Colonic mucosa (tissue), 4 donors: Measurements from ENCODE around the gene TOR3A. TPM values are rescaled to one million over a fixed set of nuclear protein-coding genes. Genes with fewer than 3 reads are reported as not detected.
"Not testable (repeated sequence)": the region's sequence is repeated elsewhere in the genome, so short reads cannot be mapped to it uniquely, and the experiment has no call there.

Experiments used
- DNase-seq: peaks from one replicate; pipeline ENCODE4 v3.0.0-alpha.2; 2020
- H3K27ac ChIP-seq: fragments of 200-600 bp; one replicate; pipeline ENCODE4 v1.8.0; 2021
- H3K27me3 ChIP-seq: fragments of 200-600 bp; one replicate; pipeline ENCODE4 v1.8.0; 2021
- H3K36me3 ChIP-seq: fragments of 200-600 bp; one replicate; pipeline ENCODE4 v1.8.0; 2021
- H3K4me1 ChIP-seq: fragments of 200-600 bp; one replicate; pipeline ENCODE4 v1.8.0; 2021; ENCODE audit warnings: mild to moderate bottlenecking
- H3K4me3 ChIP-seq: fragments of 200-600 bp; one replicate; pipeline ENCODE4 v1.8.0; 2021
- H3K9ac ChIP-seq, 2 donors: one replicate each; pipeline ENCODE4 v1.7.0; 2013; ENCODE audit warnings: control low read depth in 2 of 2, low read depth in 2 of 2, low read length in 2 of 2
- H3K9me3 ChIP-seq: fragments of 200-600 bp; one replicate; pipeline ENCODE4 v1.8.0; 2021
- intact Hi-C: fragments of 100-400 bp; cut with DNase I; formaldehyde crosslinking; loops from one replicate; pipeline ENCODE4 v1.14.1; 2022
- total RNA-seq, 2 donors: library from RNA; stranded (reverse); fragmentation: NEBNext Ultra II Directional in 1 of 2; extraction: Animal tissue kit (Norgen Biotek cat#: 25700) in 1 of 2; gene quantifications; one replicate each; pipeline ENCODE4 v1.2.1, GENCODE V29; 2021
- TF ChIP-seq, protein P1 (sequence below): fragments of 200-600 bp; IDR thresholded peaks from one replicate; pipeline ENCODE4 v1.8.0; 2022; ENCODE audit warnings: antibody characterized with exemption, mild to moderate bottlenecking
- donor health status: healthy.
- donor health status: DM: no; HTN: no; CAD: no.
- donor health status: DM: no; HTN: no; CAD: no.

Gene TOR3A
- total RNA-seq, 2 donors from 2014 or later, result 21.6 to 41.1 TPM

DNA sequence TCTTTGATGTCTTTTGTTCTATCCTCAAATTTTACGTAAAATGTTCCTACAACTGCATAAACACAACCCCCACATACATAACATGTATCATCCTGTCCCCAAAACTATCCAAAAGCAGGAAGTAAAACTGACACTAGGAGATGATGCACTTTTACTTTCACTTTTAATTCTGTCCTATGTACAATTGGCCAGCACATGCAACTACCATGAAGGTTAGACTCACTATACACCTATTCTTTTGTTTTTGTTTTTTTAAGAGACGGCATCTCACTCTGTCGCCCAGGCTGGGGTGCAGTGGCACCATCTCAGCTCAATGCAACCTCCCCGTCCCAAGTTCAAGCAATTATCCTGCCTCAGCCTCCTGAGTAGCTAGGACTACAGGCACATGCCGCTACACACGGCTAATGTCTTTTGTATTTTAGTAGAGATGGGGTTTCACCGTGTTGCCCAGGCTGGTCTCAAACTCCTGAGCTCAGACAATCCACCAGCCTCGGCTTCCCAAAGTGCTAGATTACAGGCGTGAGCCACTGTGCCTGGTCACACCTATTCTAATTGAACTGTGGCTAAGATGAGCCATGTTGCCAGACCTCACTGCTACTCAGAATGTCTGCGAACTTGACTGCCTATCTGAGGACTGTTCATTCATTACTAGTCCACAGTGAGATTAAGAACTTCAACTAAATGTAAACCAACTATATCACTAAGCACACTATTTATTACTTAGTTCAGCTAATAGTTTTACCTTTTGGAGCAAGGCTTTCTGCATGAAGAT, 48.0 kb downstream of the TOR3A start:
- Histone ChIP-seq H3K27ac (peak overlapping the region; percentile 32), H3K9me3 (no peaks in the 10 kb centered on the region), H3K9ac (peak overlapping the region in 1 of 2 donors; percentile 19), H3K4me1 (no peaks in the 10 kb centered on the region), H3K27me3 (no peaks in the 10 kb centered on the region), H3K4me3 (no peak overlapping the region), H3K36me3 (no peaks in the 10 kb centered on the region)
- TF ChIP-seq, protein P1, sequence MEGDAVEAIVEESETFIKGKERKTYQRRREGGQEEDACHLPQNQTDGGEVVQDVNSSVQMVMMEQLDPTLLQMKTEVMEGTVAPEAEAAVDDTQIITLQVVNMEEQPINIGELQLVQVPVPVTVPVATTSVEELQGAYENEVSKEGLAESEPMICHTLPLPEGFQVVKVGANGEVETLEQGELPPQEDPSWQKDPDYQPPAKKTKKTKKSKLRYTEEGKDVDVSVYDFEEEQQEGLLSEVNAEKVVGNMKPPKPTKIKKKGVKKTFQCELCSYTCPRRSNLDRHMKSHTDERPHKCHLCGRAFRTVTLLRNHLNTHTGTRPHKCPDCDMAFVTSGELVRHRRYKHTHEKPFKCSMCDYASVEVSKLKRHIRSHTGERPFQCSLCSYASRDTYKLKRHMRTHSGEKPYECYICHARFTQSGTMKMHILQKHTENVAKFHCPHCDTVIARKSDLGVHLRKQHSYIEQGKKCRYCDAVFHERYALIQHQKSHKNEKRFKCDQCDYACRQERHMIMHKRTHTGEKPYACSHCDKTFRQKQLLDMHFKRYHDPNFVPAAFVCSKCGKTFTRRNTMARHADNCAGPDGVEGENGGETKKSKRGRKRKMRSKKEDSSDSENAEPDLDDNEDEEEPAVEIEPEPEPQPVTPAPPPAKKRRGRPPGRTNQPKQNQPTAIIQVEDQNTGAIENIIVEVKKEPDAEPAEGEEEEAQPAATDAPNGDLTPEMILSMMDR, result no peak
- intact Hi-C loops, result loop anchor here (10.0 kb wide), 1 partner anchor 175 kb away; no protein-coding TSS in a partner anchor
- no peak for DNase-seq

DNA sequence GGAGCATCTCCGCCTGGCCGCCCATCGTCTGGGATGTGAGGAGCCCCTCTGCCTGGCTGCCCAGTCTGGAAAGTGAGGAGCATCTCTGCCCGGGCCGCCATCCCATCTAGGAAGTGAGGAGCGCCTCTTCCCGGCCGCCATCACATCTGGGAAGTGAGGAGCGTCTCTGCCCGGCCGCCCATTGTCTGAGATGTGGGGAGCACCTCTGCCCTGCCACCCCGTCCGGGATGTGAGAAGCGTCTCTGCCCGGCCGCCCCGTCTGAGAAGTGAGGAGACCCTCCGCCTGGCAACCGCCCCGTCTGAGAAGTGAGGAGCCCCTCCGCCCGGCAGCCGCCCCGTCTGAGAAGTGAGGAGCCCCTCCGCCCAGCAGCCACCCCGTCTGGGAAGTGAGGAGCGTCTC, 53.3 kb downstream of the TOR3A start:
- H3K4me1 ChIP-seq, DNase-seq, H3K27me3 ChIP-seq, intact Hi-C loops, H3K4me3 ChIP-seq, H3K27ac ChIP-seq, H3K9ac ChIP-seq, H3K36me3 ChIP-seq, H3K9me3 ChIP-seq: not testable (repeated sequence)

DNA sequence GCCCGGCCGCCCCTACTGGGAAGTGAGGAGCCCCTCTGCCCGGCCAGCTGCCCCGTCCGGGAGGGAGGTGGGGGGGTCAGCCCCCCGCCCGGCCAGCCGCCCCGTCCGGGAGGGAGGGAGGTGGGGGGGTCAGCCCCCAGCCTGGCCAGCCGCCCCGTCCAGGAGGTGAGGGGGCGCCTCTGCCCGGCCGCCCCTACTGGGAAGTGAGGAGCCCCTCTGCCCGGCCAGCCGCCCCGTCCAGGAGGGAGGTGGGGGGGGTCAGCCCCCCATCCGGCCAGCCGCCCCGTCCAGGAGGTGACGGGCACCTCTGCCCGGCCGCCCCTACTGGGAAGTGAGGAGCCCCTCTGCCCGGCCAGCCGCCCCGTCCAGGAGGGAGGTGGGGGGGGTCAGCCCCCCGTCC, 53.8 kb downstream of the TOR3A start:
- intact Hi-C loops, DNase-seq, H3K9ac ChIP-seq, H3K27me3 ChIP-seq, H3K9me3 ChIP-seq, H3K4me3 ChIP-seq, H3K36me3 ChIP-seq, H3K27ac ChIP-seq, H3K4me1 ChIP-seq: not testable (repeated sequence)

DNA sequence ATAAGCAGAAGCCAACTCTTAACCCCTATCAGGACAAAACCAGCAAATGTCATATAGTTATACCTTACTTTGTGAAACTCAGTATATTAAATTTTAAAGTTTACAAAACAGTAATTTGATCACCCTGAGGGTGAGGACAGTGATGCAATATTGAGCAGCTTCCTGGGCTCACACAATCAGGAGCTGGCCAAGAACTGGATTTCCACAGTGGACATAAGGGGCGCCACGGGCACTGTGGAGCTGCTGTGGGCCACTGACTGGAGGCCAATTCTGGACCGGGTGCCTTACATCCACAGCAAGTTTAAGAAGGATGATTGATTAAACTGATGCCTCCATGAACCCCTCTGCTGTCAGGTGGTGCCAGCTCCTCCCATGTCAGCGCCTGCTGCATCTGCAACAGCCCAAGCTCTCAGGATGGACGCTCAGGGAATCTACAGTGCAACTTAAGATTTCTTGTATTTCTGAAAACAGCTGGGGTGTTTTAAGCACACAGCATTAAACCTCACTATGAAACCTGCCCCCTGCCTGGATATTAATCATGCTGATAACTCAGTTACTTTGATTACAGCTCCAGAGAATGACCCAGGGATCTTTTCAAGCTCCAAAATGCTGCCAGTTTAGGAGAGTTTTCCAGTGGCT, 55.9 kb downstream of the TOR3A start:
- Histone ChIP-seq H3K27me3 (no peaks in the 10 kb centered on the region), H3K4me1 (no peaks in the 10 kb centered on the region), H3K4me3 (no peak overlapping the region), H3K9ac (no peak overlapping the region), H3K27ac (no peak overlapping the region), H3K9me3 (no peaks in the 10 kb centered on the region), H3K36me3 (no peaks in the 10 kb centered on the region)
- DNase-seq, result no peak
- TF ChIP-seq, protein P1, result no peak
- intact Hi-C loops, result no loop called here

DNA sequence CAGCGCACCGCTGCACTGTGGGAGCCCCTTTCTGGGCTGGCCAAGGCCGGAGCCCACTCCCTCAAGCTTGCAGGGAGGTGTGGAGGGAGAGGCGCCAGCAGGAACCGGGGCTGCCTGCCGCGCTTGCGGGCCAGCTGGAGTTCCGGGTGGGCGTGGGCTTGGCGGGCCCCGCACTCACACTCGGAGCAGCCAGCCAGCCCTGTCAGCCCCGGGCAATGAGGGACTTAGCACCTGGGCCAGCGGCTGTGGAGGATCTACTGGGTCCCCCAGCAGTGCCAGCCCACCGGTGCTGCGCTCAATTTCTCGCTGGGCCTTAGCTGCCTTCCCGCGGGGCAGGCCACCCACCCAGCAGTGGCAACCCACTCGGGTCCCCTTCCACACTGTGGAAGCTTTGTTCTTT, 56.9 kb downstream of the TOR3A start:
- H3K36me3 ChIP-seq, DNase-seq, H3K4me3 ChIP-seq, H3K27ac ChIP-seq, H3K27me3 ChIP-seq, intact Hi-C loops, H3K9ac ChIP-seq, H3K4me1 ChIP-seq, H3K9me3 ChIP-seq: not testable (repeated sequence)

DNA sequence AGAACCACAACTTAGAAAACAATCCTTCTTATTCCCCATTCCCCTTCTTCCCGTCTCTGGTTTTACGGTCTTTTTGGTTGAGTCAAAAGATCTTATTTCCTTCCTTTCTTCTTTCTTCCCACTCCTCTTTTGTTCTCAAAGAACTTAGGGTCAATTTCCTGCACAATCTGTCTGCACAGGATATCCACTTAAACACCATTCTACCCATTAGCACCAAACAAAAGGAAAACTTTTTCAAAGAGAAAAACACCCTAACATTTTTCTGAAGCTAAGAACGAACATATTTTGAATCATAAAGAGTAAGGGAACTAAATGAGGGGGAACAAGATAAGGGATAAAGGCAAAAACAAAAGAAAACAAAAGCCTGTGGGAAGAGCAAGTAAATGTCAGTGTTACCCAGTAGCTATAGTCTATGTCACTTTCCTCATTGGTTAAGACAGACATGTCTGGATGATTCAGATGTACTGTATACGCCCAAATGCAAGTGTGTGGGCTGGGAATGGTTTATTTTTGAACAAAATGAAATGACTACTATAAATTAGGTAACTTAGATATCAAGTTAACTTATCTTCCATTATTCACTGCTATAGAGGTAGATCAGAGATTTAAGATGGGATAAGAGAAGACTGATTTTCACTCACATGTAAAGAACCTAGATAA, 59.9 kb downstream of the TOR3A start:
- H3K36me3 ChIP-seq, result no peaks in the 10 kb centered on the region
- DNase-seq, result no peak
- intact Hi-C loops, result no loop called here
- H3K27me3 ChIP-seq, result no peaks in the 10 kb centered on the region
- TF ChIP-seq, protein P1, result no peak
- H3K27ac ChIP-seq, result no peak overlapping the region
- no peak overlapping the region for H3K4me3 ChIP-seq
- no peaks in the 10 kb centered on the region for H3K4me1 ChIP-seq
- H3K9me3 ChIP-seq, result no peaks in the 10 kb centered on the region
- H3K9ac ChIP-seq, result no peak overlapping the region
